Hepatocyte (in vitro differentiated cells): ENCODE data around the gene DNAJA4. TPM values are rescaled to one million over a fixed set of nuclear protein-coding genes. Genes with fewer than 3 reads are reported as not detected.

Experiments used
- DNase-seq: peaks from one replicate; pipeline ENCODE4 v3.0.0-alpha.2; 2016; ENCODE audit warnings: low spot score
- H2AFZ ChIP-seq: fragments of 200-600 bp; sonication (generic); 2 replicates; pipeline ENCODE4 v1.6.0; 2016; ENCODE audit warnings: antibody characterized with exemption, mild to moderate bottlenecking
- H3K27ac ChIP-seq: fragments of 200-600 bp; sonication (generic); 2 replicates; pipeline ENCODE4 v1.5.1; 2016; ENCODE audit warnings: mild to moderate bottlenecking
- H3K27me3 ChIP-seq: fragments of 200-600 bp; sonication (generic); 2 replicates; pipeline ENCODE4 v1.6.1; 2016
- H3K36me3 ChIP-seq: fragments of 200-600 bp; sonication (generic); replicated peaks from 2 replicates; pipeline ENCODE4 v1.5.1; 2016; ENCODE audit warnings: low read depth; ENCODE audit not compliant: insufficient read depth
- H3K4me1 ChIP-seq: fragments of 200-600 bp; sonication (generic); 2 replicates; pipeline ENCODE4 v1.5.1; 2016; ENCODE audit warnings: mild to moderate bottlenecking, moderate library complexity; ENCODE audit not compliant: insufficient read depth
- H3K4me2 ChIP-seq: fragments of 200-600 bp; sonication (generic); 2 replicates; pipeline ENCODE4 v1.6.0; 2016
- H3K4me3 ChIP-seq: fragments of 200-600 bp; sonication (generic); 2 replicates; pipeline ENCODE4 v1.5.1; 2016; ENCODE audit warnings: mild to moderate bottlenecking
- H3K79me2 ChIP-seq: fragments of 200-600 bp; sonication (generic); 2 replicates; pipeline ENCODE4 v1.6.0; 2017; ENCODE audit warnings: mild to moderate bottlenecking
- H3K9me2 ChIP-seq: fragments of 200-600 bp; sonication (generic); replicated peaks from 2 replicates; pipeline ENCODE4 v1.6.0; 2017; ENCODE audit warnings: mild to moderate bottlenecking; ENCODE audit not compliant: insufficient read depth
- H3K9me3 ChIP-seq: fragments of 200-600 bp; sonication (generic); 2 replicates; pipeline ENCODE4 v1.5.1; 2016; ENCODE audit warnings: low read depth, mild to moderate bottlenecking
- H4K20me1 ChIP-seq: fragments of 200-600 bp; sonication (generic); 2 replicates; pipeline ENCODE4 v1.6.0; 2016; ENCODE audit warnings: mild to moderate bottlenecking; ENCODE audit not compliant: insufficient read depth, poor library complexity, severe bottlenecking
- EZH2 ChIP-seq: fragments of 200-600 bp; sonication (generic); IDR thresholded peaks from 2 replicates; pipeline ENCODE4 v1.6.1; 2016; ENCODE audit warnings: antibody characterized with exemption, mild to moderate bottlenecking, borderline replicate concordance
- EZH2phosphoT487 ChIP-seq: fragments of 200-600 bp; sonication (generic); IDR thresholded peaks from one replicate; pipeline ENCODE4 v1.6.1; 2018; ENCODE audit warnings: antibody characterized with exemption, mild to moderate bottlenecking, low read depth, moderate library complexity; ENCODE audit not compliant: unreplicated experiment, severe bottlenecking
- WGBS: methylation state at CpG from one replicate; pipeline ENCODE4 v1.1.6; 2016; ENCODE audit warnings: low lambda C conversion rate; ENCODE audit errors: missing lambda C conversion rate; 5-methylcytosine and 5-hydroxymethylcytosine counted together
- polyA plus RNA-seq: library from polyadenylated mRNA; unstranded; fragments of >200 nt; fragmentation: Nextera tagmentation; extraction: Ambion mirVana; gene quantifications from 2 replicates; pipeline ENCODE4 v1.2.1, GENCODE V29; 2016
- total RNA-seq: library from RNA; depleted of rRNA; stranded (reverse); fragments of >200 nt; gene quantifications from 2 replicates; pipeline ENCODE4 v1.2.3, GENCODE V29; 2014
- TF ChIP-seq, protein P1 (sequence below): fragments of 200-600 bp; sonication (generic); IDR thresholded peaks from 2 replicates; pipeline ENCODE4 v1.5.1; 2016; ENCODE audit warnings: antibody characterized with exemption, mild to moderate bottlenecking; ENCODE audit not compliant: poor library complexity

DNAJA4 gene
- total and polyA plus RNA-seq, 2 experiments from 2014 or later = 2.8 to 3.6 TPM

- 100% methylated on average over 1 of the region's 1 CpG for WGBS
Measured at GRCh38 chr15:78247911-78248310, 16.5 kb upstream of the DNAJA4 start.

DNA sequence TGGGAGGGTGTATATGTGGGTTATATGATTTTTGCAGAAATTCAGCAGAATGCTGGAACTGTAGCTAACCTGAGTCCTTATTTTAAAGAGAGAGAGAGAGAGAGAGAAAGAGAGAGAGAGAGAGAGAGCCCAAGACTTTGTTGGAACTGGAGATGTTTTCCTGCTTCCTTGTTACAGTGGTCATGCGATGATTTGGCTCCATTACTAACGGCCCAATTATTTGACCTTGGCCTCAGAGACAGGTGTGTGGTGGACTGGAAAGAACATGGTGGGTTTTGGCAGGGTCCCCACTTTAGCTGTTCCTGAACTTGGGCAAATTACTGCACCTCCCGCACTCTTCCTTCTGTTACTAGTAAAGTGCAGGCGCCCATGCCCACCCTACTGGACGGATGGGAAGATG is 15.2 kb upstream of the DNAJA4 start:
- H3K4me1 ChIP-seq = peaks cover 8% of the 10 kb centered on the region
- no peak overlapping the region for H3K4me2 ChIP-seq
- no peaks in the 10 kb centered on the region for H3K9me3 ChIP-seq
- no peak overlapping the region for H2AFZ ChIP-seq
- no peaks in the 10 kb centered on the region for H3K79me2 ChIP-seq
- H4K20me1 ChIP-seq = no peaks in the 10 kb centered on the region
- no peaks in the 10 kb centered on the region for H3K9me2 ChIP-seq
- no peak overlapping the region for H3K4me3 ChIP-seq
- WGBS = 90% methylated on average over 5 of the region's 5 CpGs
- no peaks in the 10 kb centered on the region for H3K27me3 ChIP-seq
- H3K36me3 ChIP-seq = no peaks in the 10 kb centered on the region
- H3K27ac ChIP-seq = no peak overlapping the region
- no peak for DNase-seq
- TF ChIP-seq, protein P1, sequence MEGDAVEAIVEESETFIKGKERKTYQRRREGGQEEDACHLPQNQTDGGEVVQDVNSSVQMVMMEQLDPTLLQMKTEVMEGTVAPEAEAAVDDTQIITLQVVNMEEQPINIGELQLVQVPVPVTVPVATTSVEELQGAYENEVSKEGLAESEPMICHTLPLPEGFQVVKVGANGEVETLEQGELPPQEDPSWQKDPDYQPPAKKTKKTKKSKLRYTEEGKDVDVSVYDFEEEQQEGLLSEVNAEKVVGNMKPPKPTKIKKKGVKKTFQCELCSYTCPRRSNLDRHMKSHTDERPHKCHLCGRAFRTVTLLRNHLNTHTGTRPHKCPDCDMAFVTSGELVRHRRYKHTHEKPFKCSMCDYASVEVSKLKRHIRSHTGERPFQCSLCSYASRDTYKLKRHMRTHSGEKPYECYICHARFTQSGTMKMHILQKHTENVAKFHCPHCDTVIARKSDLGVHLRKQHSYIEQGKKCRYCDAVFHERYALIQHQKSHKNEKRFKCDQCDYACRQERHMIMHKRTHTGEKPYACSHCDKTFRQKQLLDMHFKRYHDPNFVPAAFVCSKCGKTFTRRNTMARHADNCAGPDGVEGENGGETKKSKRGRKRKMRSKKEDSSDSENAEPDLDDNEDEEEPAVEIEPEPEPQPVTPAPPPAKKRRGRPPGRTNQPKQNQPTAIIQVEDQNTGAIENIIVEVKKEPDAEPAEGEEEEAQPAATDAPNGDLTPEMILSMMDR = no peak
- TF ChIP-seq EZH2phosphoT487 (no peak), EZH2 (no peak)

More at GRCh38 chr15:78247911-78248310, 16.5 kb upstream of the DNAJA4 start:
- Histone ChIP-seq H3K9me2 (no peaks in the 10 kb centered on the region), H3K27me3 (no peaks in the 10 kb centered on the region), H3K4me2 (no peak overlapping the region), H3K27ac (no peak overlapping the region), H4K20me1 (no peaks in the 10 kb centered on the region), H3K79me2 (no peaks in the 10 kb centered on the region), H3K36me3 (no peaks in the 10 kb centered on the region), H3K4me1 (peaks cover 15% of the 10 kb centered on the region), H2AFZ (no peak overlapping the region), H3K9me3 (no peaks in the 10 kb centered on the region), H3K4me3 (no peak overlapping the region)
- TF ChIP-seq, protein P1 = no peak
- TF ChIP-seq EZH2 = no peak
- TF ChIP-seq EZH2phosphoT487 = no peak
- DNase-seq = no peak

DNA sequence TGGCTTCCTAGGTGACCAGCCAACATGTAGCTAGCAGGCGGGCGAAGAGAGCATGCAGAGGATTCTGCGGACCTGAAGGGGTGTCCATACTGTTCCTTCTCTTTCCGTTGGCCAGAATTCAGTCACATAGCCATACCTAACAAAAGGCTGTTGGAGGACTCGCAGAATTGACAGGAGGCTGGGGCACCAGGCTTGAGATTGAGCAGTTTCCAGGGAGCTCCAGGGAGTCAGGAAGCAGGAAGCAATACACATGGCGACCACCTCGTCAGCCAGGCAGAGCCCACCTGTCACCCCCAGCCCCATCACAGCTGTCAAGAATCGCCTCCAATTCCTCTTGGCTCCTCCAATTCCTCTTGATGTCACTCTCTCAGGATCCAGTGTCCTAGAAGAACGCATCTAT is 13.2 kb upstream of the DNAJA4 start:
- Histone ChIP-seq H2AFZ (no peak overlapping the region), H3K79me2 (no peaks in the 10 kb centered on the region), H3K9me2 (no peaks in the 10 kb centered on the region), H3K4me1 (no peaks in the 10 kb centered on the region), H3K4me2 (no peak overlapping the region), H3K27ac (no peak overlapping the region), H4K20me1 (no peaks in the 10 kb centered on the region), H3K4me3 (no peak overlapping the region), H3K36me3 (no peaks in the 10 kb centered on the region), H3K27me3 (no peaks in the 10 kb centered on the region), H3K9me3 (no peaks in the 10 kb centered on the region)
- no peak for DNase-seq
- WGBS = 85% methylated on average over 8 of the region's 9 CpGs
- TF ChIP-seq, protein P1 = no peak
- no peak for TF ChIP-seq EZH2phosphoT487
- no peak for TF ChIP-seq EZH2
